Natural killer cell (primary cell): ENCODE data around the gene RRBP1. TPM values are rescaled to one million over a fixed set of nuclear protein-coding genes. Genes with fewer than 3 reads are reported as not detected.
A peak's percentile ranks its signal among the peaks of the same experiment; 100 is the strongest.

Experiments used
- ATAC-seq, 3 donors: fragments of 150-1000 bp in 2 of 3; fragments of 200-7000 bp in 1 of 3; cut with Tn5 transposase; 1 replicate in 1 of 3; 2 replicates in 2 of 3; pipeline ENCODE4 v1.10.0; 2021; ENCODE audit warnings: mild to moderate bottlenecking in 2 of 3, moderate library complexity in 2 of 3
- DNase-seq, 2 donors: peaks; one replicate each; pipeline versions ENCODE4 v3.0.0 to v3.0.0-alpha.2; 2013 to 2021; ENCODE audit warnings: mixed read lengths in 1 of 2
- H3K27ac ChIP-seq: one replicate; pipeline ENCODE4 v1.5.1; 2013; ENCODE audit warnings: mild to moderate bottlenecking, low read length
- H3K27me3 ChIP-seq: one replicate; pipeline ENCODE4 v1.6.1; 2013; ENCODE audit warnings: low read length; ENCODE audit not compliant: control insufficient read depth, insufficient read depth
- H3K36me3 ChIP-seq: one replicate; pipeline ENCODE4 v1.6.1; 2013; ENCODE audit warnings: low read length; ENCODE audit not compliant: control insufficient read depth, insufficient read depth
- H3K4me1 ChIP-seq: one replicate; pipeline ENCODE4 v1.6.1; 2013; ENCODE audit warnings: low read length; ENCODE audit not compliant: control insufficient read depth, insufficient read depth
- H3K4me3 ChIP-seq: one replicate; pipeline ENCODE4 v1.5.1; 2013; ENCODE audit warnings: low read length
- H3K9me3 ChIP-seq: one replicate; pipeline ENCODE4 v1.6.1; 2013; ENCODE audit warnings: low read length; ENCODE audit not compliant: control insufficient read depth, insufficient read depth
- H3K27ac Mint-ChIP-seq, 2 donors: one replicate each; pipeline ENCODE4 v1.8.0; 2022; ENCODE audit warnings: mild to moderate bottlenecking in 2 of 2, mixed read lengths in 2 of 2, moderate library complexity in 1 of 2
- H3K27me3 Mint-ChIP-seq, 2 donors: one replicate each; pipeline ENCODE4 v1.8.0; 2022; ENCODE audit warnings: low read depth in 2 of 2, mixed read lengths in 2 of 2
- H3K36me3 Mint-ChIP-seq: one replicate; pipeline ENCODE4 v1.8.0; 2022; ENCODE audit warnings: mixed read lengths
- H3K4me1 Mint-ChIP-seq, 2 donors: one replicate each; pipeline ENCODE4 v1.8.0; 2022; ENCODE audit warnings: mixed read lengths in 2 of 2
- H3K4me3 Mint-ChIP-seq: one replicate; pipeline ENCODE4 v1.8.0; 2022; ENCODE audit warnings: mild to moderate bottlenecking, moderate library complexity, mixed read lengths
- H3K9me3 Mint-ChIP-seq, 2 donors: one replicate each; pipeline ENCODE4 v1.8.0; 2022; ENCODE audit warnings: mixed read lengths in 2 of 2
- WGBS: methylation state at CpG from one replicate; pipeline ENCODE4 v1.1.7; 2013; ENCODE audit warnings: missing lambda C conversion rate; ENCODE audit not compliant: insufficient coverage; 5-methylcytosine and 5-hydroxymethylcytosine counted together
- intact Hi-C: fragments of 100-400 bp; cut with micrococcal nuclease; formaldehyde crosslinking; loops from one replicate; pipeline ENCODE4 v1.14.2; 2022
- total RNA-seq, 4 donors: library from RNA; stranded (reverse); fragments of 120-200 nt in 1 of 4; gene quantifications; one replicate each; pipeline versions ENCODE4 v1.2.3 to v1.2.4, GENCODE V29; 2013 to 2022
- TF ChIP-seq, protein P1 (sequence below): fragments of 200-600 bp; IDR thresholded peaks from one replicate; pipeline ENCODE4 v1.8.0; 2022; ENCODE audit warnings: antibody characterized with exemption

The RRBP1 gene, protein sequence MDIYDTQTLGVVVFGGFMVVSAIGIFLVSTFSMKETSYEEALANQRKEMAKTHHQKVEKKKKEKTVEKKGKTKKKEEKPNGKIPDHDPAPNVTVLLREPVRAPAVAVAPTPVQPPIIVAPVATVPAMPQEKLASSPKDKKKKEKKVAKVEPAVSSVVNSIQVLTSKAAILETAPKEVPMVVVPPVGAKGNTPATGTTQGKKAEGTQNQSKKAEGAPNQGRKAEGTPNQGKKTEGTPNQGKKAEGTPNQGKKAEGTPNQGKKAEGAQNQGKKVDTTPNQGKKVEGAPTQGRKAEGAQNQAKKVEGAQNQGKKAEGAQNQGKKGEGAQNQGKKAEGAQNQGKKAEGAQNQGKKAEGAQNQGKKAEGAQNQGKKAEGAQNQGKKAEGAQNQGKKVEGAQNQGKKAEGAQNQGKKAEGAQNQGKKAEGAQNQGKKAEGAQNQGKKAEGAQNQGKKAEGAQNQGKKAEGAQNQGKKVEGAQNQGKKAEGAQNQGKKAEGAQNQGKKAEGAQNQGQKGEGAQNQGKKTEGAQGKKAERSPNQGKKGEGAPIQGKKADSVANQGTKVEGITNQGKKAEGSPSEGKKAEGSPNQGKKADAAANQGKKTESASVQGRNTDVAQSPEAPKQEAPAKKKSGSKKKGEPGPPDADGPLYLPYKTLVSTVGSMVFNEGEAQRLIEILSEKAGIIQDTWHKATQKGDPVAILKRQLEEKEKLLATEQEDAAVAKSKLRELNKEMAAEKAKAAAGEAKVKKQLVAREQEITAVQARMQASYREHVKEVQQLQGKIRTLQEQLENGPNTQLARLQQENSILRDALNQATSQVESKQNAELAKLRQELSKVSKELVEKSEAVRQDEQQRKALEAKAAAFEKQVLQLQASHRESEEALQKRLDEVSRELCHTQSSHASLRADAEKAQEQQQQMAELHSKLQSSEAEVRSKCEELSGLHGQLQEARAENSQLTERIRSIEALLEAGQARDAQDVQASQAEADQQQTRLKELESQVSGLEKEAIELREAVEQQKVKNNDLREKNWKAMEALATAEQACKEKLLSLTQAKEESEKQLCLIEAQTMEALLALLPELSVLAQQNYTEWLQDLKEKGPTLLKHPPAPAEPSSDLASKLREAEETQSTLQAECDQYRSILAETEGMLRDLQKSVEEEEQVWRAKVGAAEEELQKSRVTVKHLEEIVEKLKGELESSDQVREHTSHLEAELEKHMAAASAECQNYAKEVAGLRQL (N-terminal part only)
- 10 to 100 TPM; 88.3 to 95.4 (median 90.1) TPM for total RNA-seq
- total RNA-seq (2013) = 58.6 TPM

DNA sequence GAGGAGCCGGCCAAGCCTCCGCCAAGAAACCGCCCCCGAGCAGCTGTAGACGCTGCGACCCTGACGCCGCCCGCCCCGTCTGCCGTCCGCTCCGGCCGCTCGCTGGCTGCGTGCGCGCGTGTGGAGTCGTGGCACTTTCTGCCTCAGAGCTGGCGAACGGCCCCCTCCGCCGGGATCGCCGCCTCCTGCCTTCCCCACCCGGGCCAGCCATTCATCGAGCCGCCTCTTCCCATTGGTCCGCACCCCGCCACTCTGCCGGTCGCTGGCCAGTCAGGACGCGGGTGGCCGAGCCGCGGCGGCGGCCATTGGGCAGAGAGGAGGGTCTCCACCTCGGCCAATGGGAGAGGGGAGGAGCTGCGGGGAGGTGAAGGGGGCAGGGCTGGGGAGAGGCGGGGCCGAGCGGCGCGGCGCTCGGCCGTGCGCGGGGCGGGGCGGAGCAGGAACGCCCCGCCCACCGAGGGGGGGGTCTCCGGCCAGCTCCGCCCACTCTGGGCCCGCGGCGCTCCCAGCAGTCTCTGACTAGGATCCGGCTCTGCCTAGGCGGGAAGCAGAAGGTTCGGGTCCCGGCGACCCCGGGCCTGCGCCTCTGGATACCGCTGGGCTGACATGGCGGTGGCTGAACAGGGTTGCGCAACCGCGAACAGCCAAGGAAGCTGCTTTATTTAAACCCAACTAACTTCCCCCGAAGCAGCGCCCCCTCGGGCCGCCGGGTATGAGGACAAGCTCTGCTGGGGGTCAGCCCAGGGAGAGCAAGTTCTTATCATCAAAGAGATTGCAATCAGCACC is at the start of gene RRBP1:
RRBP1 (minus strand) TSS at position 140 of the 786 bp plus-strand sequence. CDS start 21,735 bp downstream, outside the sequence.
- no peaks in the 10 kb centered on the region for H3K36me3 Mint-ChIP-seq
- Histone ChIP-seq H3K4me1 (peaks cover 19% of the 10 kb centered on the region), H3K4me3 (peak within 1 kb of the TSS; percentile 77), H3K27me3 (peaks cover 2% of the 10 kb centered on the region), H3K36me3 (peaks cover 4% of the 10 kb centered on the region), H3K9me3 (no peaks in the 10 kb centered on the region), H3K27ac (peak within 1 kb of the TSS; percentile 89)
- ATAC-seq = peak; percentile 83 to 95 (median 89)
- intact Hi-C loops = loop anchor here (1.0 to 10.0 kb wide), 8 partner anchors 70 to 313 kb away; partner anchors contain the start of genes MGME1 and SNX5
- peak within 1 kb of the TSS; percentile 80 to 94 for H3K27ac Mint-ChIP-seq
- peak within 1 kb of the TSS; percentile 94 for H3K4me3 Mint-ChIP-seq
- H3K9me3 Mint-ChIP-seq = no peaks in the 10 kb centered on the region
- H3K4me1 Mint-ChIP-seq = peaks cover 28 to 29% of the 10 kb centered on the region in 2 donors
- WGBS = under 1% methylated on average over 79 of the region's 79 CpGs
- peaks cover 26 to 34% of the 10 kb centered on the region in 2 donors for H3K27me3 Mint-ChIP-seq
- TF ChIP-seq, protein P1, sequence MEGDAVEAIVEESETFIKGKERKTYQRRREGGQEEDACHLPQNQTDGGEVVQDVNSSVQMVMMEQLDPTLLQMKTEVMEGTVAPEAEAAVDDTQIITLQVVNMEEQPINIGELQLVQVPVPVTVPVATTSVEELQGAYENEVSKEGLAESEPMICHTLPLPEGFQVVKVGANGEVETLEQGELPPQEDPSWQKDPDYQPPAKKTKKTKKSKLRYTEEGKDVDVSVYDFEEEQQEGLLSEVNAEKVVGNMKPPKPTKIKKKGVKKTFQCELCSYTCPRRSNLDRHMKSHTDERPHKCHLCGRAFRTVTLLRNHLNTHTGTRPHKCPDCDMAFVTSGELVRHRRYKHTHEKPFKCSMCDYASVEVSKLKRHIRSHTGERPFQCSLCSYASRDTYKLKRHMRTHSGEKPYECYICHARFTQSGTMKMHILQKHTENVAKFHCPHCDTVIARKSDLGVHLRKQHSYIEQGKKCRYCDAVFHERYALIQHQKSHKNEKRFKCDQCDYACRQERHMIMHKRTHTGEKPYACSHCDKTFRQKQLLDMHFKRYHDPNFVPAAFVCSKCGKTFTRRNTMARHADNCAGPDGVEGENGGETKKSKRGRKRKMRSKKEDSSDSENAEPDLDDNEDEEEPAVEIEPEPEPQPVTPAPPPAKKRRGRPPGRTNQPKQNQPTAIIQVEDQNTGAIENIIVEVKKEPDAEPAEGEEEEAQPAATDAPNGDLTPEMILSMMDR = peak; percentile 89
- DNase-seq = peak; percentile 97

DNA sequence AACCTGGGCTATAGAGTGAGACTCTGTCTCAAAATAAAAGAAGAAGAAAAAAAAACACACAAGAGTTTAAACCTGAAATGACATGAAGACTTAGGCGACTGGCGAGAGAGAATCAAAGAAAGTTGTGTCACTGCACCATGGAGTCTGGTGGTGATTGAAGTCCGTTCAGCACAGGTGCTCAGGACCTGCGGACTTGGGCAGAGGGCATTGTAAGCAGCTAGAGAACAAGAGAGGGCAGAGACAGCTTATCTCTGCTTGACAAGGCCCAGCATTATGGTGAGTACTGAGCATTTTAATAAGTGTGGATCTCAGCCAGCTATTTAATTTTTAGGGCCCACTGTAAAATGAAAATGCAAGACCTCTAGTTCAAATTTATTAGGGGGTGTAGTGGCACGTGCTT is 49.2 kb upstream of the RRBP1 start:
- DNase-seq (no peak), ATAC-seq (no peak)
- peaks cover 0 to 6% of the 10 kb centered on the region in 2 donors for H3K27me3 Mint-ChIP-seq
- no peak overlapping the region for H3K4me3 Mint-ChIP-seq
- peaks cover 0 to 2% of the 10 kb centered on the region in 2 donors for H3K9me3 Mint-ChIP-seq
- no peak overlapping the region for H3K4me3 ChIP-seq
- H3K27ac ChIP-seq = no peak overlapping the region
- H3K9me3 ChIP-seq = peaks cover 3% of the 10 kb centered on the region
- H3K27me3 ChIP-seq = no peaks in the 10 kb centered on the region
- TF ChIP-seq, protein P1 = no peak
- no peaks in the 10 kb centered on the region for H3K36me3 Mint-ChIP-seq
- WGBS = 88% methylated on average over 5 of the region's 5 CpGs
- intact Hi-C loops = no loop called here
- H3K4me1 ChIP-seq = no peaks in the 10 kb centered on the region
- H3K4me1 Mint-ChIP-seq = no peaks in the 10 kb centered on the region
- H3K36me3 ChIP-seq = no peaks in the 10 kb centered on the region
- no peak overlapping the region for H3K27ac Mint-ChIP-seq

DNA sequence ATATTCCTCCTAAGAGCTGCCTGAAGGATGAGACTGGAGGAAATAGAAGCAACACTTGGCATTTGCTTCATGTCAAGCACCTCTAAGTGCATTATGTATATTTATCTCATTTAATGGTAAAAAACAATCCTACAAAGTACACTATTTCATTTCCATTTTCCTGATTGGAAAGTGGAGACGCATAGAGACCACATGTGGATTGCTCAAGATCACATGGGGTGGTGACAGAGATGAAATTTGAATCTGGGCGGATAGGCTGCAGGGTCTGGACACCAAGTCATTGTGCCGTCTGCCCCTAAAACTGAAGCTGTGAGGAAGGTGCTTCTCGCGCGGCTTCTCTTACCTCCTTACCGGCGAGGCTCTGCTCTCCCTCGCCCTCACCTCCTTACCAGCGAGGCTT is 48.0 kb upstream of the RRBP1 start:
- intact Hi-C loops = no loop called here
- ATAC-seq (no peak), DNase-seq (no peak)
- Mint-ChIP-seq H3K36me3 (no peaks in the 10 kb centered on the region), H3K4me3 (no peak overlapping the region), H3K4me1 (no peaks in the 10 kb centered on the region), H3K27me3 (peaks cover 0 to 6% of the 10 kb centered on the region in 2 donors), H3K27ac (no peak overlapping the region), H3K9me3 (no peaks in the 10 kb centered on the region)
- TF ChIP-seq, protein P1 = no peak
- WGBS = 87% methylated on average over 10 of the region's 10 CpGs
- no peaks in the 10 kb centered on the region for H3K9me3 ChIP-seq
- H3K4me3 ChIP-seq = no peak overlapping the region
- no peaks in the 10 kb centered on the region for H3K27me3 ChIP-seq
- H3K27ac ChIP-seq = no peak overlapping the region
- H3K36me3 ChIP-seq = no peaks in the 10 kb centered on the region
- no peaks in the 10 kb centered on the region for H3K4me1 ChIP-seq
